GM12801 (cell line): ENCODE measurements around the gene NECAB2.

Source experiments
- TF ChIP-seq, protein P1 (sequence below): IDR thresholded peaks from one replicate; pipeline ENCODE4 v1.5.1; 2011; ENCODE audit warnings: control low read depth; ENCODE audit not compliant: insufficient read length; ENCODE audit errors: extremely low read depth

Gene NECAB2

DNA sequence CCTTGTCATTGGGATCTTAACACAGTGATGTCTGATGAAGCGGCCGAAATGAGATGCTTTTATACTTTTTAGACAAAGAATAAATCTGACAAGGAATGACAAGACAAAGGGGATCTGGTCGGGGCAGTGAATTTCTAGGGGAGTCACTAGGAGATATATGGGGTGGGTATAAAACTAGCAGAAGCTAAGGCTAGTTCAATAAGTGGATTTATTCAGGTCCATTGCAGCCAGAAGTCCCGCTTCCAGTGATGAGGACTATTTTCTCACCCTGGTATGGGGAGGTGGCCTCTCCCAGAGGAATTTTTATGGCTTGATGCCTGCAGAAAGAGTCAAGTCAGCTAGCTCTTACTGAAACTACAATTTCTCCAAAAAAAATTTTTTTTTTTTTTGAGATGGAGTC, 50.7 kb downstream of the NECAB2 start:
- TF ChIP-seq, protein P1, sequence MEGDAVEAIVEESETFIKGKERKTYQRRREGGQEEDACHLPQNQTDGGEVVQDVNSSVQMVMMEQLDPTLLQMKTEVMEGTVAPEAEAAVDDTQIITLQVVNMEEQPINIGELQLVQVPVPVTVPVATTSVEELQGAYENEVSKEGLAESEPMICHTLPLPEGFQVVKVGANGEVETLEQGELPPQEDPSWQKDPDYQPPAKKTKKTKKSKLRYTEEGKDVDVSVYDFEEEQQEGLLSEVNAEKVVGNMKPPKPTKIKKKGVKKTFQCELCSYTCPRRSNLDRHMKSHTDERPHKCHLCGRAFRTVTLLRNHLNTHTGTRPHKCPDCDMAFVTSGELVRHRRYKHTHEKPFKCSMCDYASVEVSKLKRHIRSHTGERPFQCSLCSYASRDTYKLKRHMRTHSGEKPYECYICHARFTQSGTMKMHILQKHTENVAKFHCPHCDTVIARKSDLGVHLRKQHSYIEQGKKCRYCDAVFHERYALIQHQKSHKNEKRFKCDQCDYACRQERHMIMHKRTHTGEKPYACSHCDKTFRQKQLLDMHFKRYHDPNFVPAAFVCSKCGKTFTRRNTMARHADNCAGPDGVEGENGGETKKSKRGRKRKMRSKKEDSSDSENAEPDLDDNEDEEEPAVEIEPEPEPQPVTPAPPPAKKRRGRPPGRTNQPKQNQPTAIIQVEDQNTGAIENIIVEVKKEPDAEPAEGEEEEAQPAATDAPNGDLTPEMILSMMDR: no peak

DNA sequence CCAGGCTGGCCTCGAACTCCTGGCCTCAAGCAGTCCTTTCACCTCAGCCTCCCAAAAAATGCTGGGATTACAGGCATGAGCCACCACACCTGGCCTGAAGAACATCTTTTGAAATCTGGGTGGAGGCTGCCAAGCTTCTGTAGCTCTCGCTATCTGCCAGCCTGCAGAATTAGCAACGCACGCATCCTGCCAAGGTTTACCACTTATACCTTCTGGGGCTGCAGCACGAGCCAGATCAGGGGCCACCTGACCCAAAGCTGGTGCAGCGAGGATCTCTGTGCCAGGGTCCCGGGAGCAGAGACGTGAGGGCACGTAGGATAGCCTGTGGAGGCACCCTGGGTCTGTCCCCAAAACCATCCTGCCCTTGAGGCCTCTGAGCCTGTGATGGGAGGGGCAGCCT, 52.3 kb downstream of the NECAB2 start:
- TF ChIP-seq, protein P1: no peak

DNA sequence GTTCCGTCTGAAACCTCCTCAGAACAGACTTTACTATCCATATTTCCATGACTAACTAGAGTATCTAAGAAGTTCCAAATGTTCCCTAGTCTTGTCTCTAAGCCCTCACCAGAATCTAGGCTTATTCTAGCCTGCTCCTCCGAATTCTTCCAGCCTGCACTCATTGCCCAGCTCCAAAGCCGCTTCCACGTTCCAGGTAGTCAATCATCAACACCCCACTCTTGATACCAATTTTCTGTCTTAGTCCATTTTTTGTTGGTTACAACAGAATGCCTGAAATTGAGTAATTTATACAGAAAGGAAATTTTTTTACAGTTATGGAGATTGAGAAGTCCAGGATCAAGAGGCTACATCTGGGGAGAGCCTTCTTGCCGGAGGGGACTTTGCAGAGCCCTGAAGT, 53.4 kb downstream of the NECAB2 start:
- TF ChIP-seq, protein P1: no peak

DNA sequence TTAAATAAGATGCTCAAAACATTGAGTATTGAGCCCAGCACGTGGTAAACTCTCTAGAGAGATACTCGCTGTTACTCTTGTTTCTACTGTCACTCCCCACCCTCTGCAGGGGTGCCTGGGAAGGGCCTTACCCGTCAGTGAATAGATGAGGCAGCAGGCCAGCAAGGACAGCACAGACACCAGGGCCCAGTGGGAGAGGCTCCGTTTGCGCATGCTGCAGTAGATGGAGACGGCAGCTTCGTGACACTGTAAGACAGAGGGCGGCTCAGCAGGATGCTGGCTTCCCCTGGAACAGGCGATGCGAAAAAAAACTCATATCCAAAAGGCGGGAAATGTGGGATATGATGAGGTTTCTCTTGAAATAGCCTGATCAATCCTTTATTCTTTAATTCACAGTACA, 54.6 kb downstream of the NECAB2 start:
- TF ChIP-seq, protein P1: no peak

DNA sequence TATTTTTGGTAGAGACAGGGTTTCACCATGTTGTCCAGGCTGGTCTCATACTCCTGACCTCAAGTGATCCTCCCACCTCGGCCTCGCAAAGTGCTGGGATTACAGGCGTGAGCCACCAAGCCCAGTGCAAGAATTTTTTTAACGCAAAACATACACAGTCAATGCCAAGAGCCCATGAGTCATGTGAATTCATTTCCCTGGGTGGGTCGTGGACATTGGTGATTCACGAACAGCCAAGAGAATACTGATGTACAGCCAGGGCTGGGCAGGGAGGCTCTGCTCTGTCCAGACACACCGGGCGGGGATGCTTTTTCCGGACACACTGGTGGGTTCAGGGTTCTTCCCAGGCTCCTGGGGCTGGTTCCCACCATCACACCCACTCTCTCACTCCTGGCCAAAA, 56.8 kb downstream of the NECAB2 start:
- TF ChIP-seq, protein P1: no peak

DNA sequence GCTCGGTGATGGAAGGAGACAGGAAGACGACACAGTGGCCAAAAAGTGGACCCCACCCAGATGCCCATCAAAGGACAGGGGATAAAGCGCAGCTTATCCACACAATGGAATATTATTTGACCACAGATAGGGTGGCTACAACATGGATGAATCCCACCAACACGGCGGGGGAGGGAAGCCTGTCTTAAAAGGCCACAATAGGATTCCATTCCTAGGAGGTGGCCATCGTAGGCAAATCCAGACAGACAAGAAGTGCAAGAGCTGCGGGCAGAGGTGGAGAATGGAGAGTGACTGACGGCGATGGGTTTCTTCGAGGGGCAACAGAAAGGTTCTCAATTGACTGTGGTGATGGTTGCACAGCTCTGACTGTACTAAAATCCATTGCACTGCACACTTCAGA, 58.6 kb downstream of the NECAB2 start:
- TF ChIP-seq, protein P1: no peak

DNA sequence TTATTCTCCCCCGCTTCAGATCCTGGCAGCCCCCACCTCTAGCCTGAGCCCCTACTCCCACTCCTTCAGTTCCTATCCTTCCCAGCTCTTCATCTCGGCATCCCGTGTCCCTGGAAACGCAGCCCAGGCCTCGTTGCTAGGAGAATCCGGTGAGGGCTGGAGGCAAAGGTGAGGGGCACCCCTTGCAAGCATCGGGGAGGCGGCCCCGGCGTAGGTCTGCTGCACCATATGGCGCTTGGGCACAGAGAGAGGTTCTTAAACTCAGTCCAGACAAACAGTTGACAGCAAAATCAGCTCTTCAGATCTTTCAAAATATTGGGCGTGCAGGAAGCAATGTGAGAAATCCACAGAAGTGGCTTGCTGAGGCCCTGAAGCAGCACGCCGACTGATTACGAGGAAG, 59.6 kb downstream of the NECAB2 start:
- TF ChIP-seq, protein P1: no peak
